Measurements from ENCODE around the gene IL3RA.
"Not testable (repeated sequence)": the region's sequence is repeated elsewhere in the genome, so short reads cannot be mapped to it uniquely, and the experiment has no call there.

Gene IL3RA

GRCh38 chrX:1400742-1401471 lies 64.3 kb downstream of the IL3RA start:
- Histone ChIP-seq H3K27ac (ENCODE audit: poor library complexity, severe bottlenecking) (no peak overlapping the region), H3K27me3 (ENCODE audit: insufficient read depth, poor library complexity, severe bottlenecking) (no peaks in the 10 kb centered on the region), H3K4me1 (ENCODE audit: insufficient read depth, poor library complexity, severe bottlenecking) (no peaks in the 10 kb centered on the region), H3K4me3 (ENCODE audit: severe bottlenecking) (no peak overlapping the region), H3K36me3 (ENCODE audit: low read depth) (peaks cover 53% of the 10 kb centered on the region), H3K9me3 (ENCODE audit: severe bottlenecking) (no peaks in the 10 kb centered on the region)
- ATAC-seq (ENCODE audit: low read depth), result peak; percentile 3; the same call in 1 of the 3 replicates
- DNase-seq (ENCODE audit: low spot score), result no peak
- no peak for TF ChIP-seq CTCF (IDR thresholded peaks at IDR 0.05; ENCODE audit: poor library complexity, severe bottlenecking)

GRCh38 chrX:1401611-1402430 lies 65.2 kb downstream of the IL3RA start:
- DNase-seq (ENCODE audit: low spot score) (no peak), ATAC-seq (ENCODE audit: low read depth) (0 out of 3 replicates have a peak, but pooled peaks have one; percentile 6)
- TF ChIP-seq CTCF (IDR thresholded peaks at IDR 0.05; ENCODE audit: poor library complexity, severe bottlenecking), result no peak
- no peak overlapping the region for H3K27ac ChIP-seq (ENCODE audit: poor library complexity, severe bottlenecking)
- no peak overlapping the region for H3K4me3 ChIP-seq (ENCODE audit: severe bottlenecking)
- no peaks in the 10 kb centered on the region for H3K4me1 ChIP-seq (ENCODE audit: insufficient read depth, poor library complexity, severe bottlenecking)
- H3K27me3 ChIP-seq (ENCODE audit: insufficient read depth, poor library complexity, severe bottlenecking), result no peaks in the 10 kb centered on the region
- peaks cover 51% of the 10 kb centered on the region for H3K36me3 ChIP-seq (ENCODE audit: low read depth)
- H3K9me3 ChIP-seq (ENCODE audit: severe bottlenecking), result no peaks in the 10 kb centered on the region

- no peak overlapping the region for H3K4me3 ChIP-seq (ENCODE audit: severe bottlenecking)
- H3K27ac ChIP-seq (ENCODE audit: poor library complexity, severe bottlenecking), result no peak overlapping the region
- ATAC-seq (ENCODE audit: low read depth), result no peak
- peaks cover 55% of the 10 kb centered on the region for H3K36me3 ChIP-seq (ENCODE audit: low read depth)
- no peaks in the 10 kb centered on the region for H3K27me3 ChIP-seq (ENCODE audit: insufficient read depth, poor library complexity, severe bottlenecking)
- no peaks in the 10 kb centered on the region for H3K9me3 ChIP-seq (ENCODE audit: severe bottlenecking)
- H3K4me1 ChIP-seq (ENCODE audit: insufficient read depth, poor library complexity, severe bottlenecking), result no peaks in the 10 kb centered on the region
- TF ChIP-seq CTCF (IDR thresholded peaks at IDR 0.05; ENCODE audit: poor library complexity, severe bottlenecking), result no peak
- DNase-seq (ENCODE audit: low spot score), result no peak
Observed at GRCh38 chrX:1403228-1403627, 66.6 kb downstream of the IL3RA start.

- not testable (repeated sequence) for H3K27me3 ChIP-seq (ENCODE audit: insufficient read depth, poor library complexity, severe bottlenecking); DNase-seq (ENCODE audit: low spot score); H3K9me3 ChIP-seq (ENCODE audit: severe bottlenecking); H3K4me3 ChIP-seq (ENCODE audit: severe bottlenecking); ATAC-seq (ENCODE audit: low read depth); H3K27ac ChIP-seq (ENCODE audit: poor library complexity, severe bottlenecking); H3K4me1 ChIP-seq (ENCODE audit: insufficient read depth, poor library complexity, severe bottlenecking)
- H3K36me3 ChIP-seq (ENCODE audit: low read depth), result peaks cover 55% of the 10 kb centered on the region
Observed at GRCh38 chrX:1403867-1404266, 67.3 kb downstream of the IL3RA start.

GRCh38 chrX:1405769-1406168 lies 69.2 kb downstream of the IL3RA start:
- not testable (repeated sequence) for H3K9me3 ChIP-seq (ENCODE audit: severe bottlenecking); H3K4me1 ChIP-seq (ENCODE audit: insufficient read depth, poor library complexity, severe bottlenecking); H3K27ac ChIP-seq (ENCODE audit: poor library complexity, severe bottlenecking); ATAC-seq (ENCODE audit: low read depth); DNase-seq (ENCODE audit: low spot score); H3K27me3 ChIP-seq (ENCODE audit: insufficient read depth, poor library complexity, severe bottlenecking); H3K4me3 ChIP-seq (ENCODE audit: severe bottlenecking)
- peaks cover 50% of the 10 kb centered on the region for H3K36me3 ChIP-seq (ENCODE audit: low read depth)

Measured in RWPE2 (cell line).